MM.1S (cell line): ENCODE data around the gene HIC1.

Experiments used
- EZH2 ChIP-seq: fragments of 300-600 bp; sonication (generic); optimal IDR thresholded peaks from 2 replicates; pipeline ENCODE3; 2017; ENCODE audit warnings: low read depth, mild to moderate bottlenecking, antibody characterized with exemption, low read length, mixed read lengths
- TF ChIP-seq, protein P1 (sequence below): fragments of 300-600 bp; sonication (generic); IDR thresholded peaks from 2 replicates; pipeline ENCODE4 v1.5.1; 2016; ENCODE audit warnings: antibody characterized with exemption, low read length, mixed read lengths

DNA sequence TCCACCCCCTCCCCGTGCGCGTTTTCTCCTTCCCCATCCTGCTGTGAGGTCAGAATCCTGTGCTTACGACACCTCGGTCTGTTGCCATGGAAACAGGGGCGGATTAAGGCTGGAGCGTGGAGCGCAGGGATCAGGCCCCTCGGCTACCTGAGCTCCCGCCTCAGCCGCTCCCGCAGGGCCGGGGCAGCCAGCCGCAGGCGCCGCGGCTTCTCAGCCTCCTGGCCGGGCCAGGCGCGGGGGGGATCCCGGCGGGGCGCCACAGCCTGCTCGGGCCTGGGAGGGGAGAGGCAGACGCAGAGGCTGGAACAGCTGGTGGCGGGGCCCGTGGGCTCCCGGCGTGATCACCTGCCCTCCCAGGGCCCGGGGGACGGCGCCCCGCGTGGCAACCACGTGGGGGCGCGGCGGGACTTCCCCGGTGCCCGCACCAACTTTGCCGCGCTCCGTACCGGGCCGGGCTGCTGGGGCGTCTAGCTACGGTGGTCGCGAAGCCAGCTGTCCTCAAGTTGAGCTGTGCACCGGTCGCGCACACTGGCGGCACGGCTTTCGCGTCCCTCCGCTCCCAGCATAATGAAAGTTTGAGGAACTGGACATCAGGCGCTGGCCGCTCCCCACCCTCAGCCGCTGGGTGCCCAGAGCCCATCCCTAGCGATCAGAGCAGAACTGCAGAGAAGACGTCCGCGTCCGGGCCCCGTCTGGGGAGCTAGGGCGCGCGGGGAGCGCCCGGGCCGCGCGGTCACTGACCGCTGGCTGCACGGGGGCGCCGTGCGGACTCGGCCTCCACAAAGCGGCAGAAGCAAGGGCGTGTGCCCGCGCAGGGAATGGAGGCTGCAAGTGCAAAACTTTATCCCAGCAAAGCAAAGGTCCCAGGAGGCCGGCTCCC, 31.0 kb upstream of the HIC1 start:
- TF ChIP-seq, protein P1, sequence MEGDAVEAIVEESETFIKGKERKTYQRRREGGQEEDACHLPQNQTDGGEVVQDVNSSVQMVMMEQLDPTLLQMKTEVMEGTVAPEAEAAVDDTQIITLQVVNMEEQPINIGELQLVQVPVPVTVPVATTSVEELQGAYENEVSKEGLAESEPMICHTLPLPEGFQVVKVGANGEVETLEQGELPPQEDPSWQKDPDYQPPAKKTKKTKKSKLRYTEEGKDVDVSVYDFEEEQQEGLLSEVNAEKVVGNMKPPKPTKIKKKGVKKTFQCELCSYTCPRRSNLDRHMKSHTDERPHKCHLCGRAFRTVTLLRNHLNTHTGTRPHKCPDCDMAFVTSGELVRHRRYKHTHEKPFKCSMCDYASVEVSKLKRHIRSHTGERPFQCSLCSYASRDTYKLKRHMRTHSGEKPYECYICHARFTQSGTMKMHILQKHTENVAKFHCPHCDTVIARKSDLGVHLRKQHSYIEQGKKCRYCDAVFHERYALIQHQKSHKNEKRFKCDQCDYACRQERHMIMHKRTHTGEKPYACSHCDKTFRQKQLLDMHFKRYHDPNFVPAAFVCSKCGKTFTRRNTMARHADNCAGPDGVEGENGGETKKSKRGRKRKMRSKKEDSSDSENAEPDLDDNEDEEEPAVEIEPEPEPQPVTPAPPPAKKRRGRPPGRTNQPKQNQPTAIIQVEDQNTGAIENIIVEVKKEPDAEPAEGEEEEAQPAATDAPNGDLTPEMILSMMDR = no peak
- no peak for TF ChIP-seq EZH2
